A549 (cell line): Measurements from ENCODE around the gene KANSL3. TPM values are rescaled to one million over a fixed set of nuclear protein-coding genes. Genes with fewer than 3 reads are reported as not detected.

Experiments
- ATAC-seq, 2 experiments: fragments of 200-7000 bp in 1 of 2; fragments of >200 bp in 1 of 2; cut with Nextera tagmentation in 1 of 2; cut with Tn5 transposase in 1 of 2; 3 replicates each; pipeline versions ENCODE4 v1.8.0 to v1.9.1; 2018 to 2020; ENCODE audit warnings: mild to moderate bottlenecking in 1 of 2, moderate library complexity in 1 of 2
- CTCF ChIA-PET: fragments of 300-600 bp; sonication (Branson Sonifier 250); formaldehyde crosslinking; extraction: SDS; loops from one replicate; lab custom pipeline; 2021; ENCODE audit warnings: antibody characterized with exemption, inconsistent platforms; lab: Yijun Ruan, JAX
- POLR2A ChIA-PET: fragments of 350-600 bp; formaldehyde crosslinking; extraction: SDS; loops from one replicate; lab custom pipeline; 2021; ENCODE audit warnings: antibody characterized with exemption, inconsistent platforms; lab: Yijun Ruan, JAX
- DNase-seq, 2 experiments: peaks; one replicate each; pipeline versions ENCODE4 v3.0.0 to v3.0.0-alpha.2; 2011 to 2016; ENCODE audit warnings: low read depth in 1 of 2, low spot score in 1 of 2
- FAIRE-seq: peaks from 2 replicates; lab custom pipeline; 2011; peaks lifted over from hg19 to GRCh38; lab: Jason Lieb, UNC
- H3K27ac ChIP-seq, 2 experiments: fragments of >200 bp; sonication (Bioruptor Twin); formaldehyde crosslinking; 3 replicates each; pipeline ENCODE4 v1.5.1; 2016 to 2017
- H3K4me1 ChIP-seq: fragments of >200 bp; sonication (Bioruptor Twin); formaldehyde crosslinking; 3 replicates; pipeline ENCODE4 v1.6.1; 2016
- H3K4me2 ChIP-seq: fragments of >200 bp; sonication (Bioruptor Twin); formaldehyde crosslinking; 3 replicates; pipeline ENCODE4 v1.6.1; 2016
- H3K4me3 ChIP-seq: fragments of >200 bp; sonication (Bioruptor Twin); formaldehyde crosslinking; 3 replicates; pipeline ENCODE4 v1.5.1; 2016
- H3K9me3 ChIP-seq: fragments of >200 bp; sonication (Bioruptor Twin); formaldehyde crosslinking; 3 replicates; pipeline ENCODE4 v1.6.1; 2016
- BHLHE40 ChIP-seq: IDR thresholded peaks from 2 replicates; pipeline ENCODE4 v1.6.1; 2012; ENCODE audit warnings: low read depth, low read length, inconsistent platforms
- CBX8 ChIP-seq: fragments of 200-600 bp; sonication (generic); IDR thresholded peaks from 2 replicates; pipeline ENCODE4 v1.6.1; 2016
- CHD2 ChIP-seq: fragments of 150-350 bp; IDR thresholded peaks from 2 replicates; pipeline ENCODE4 v1.6.1; 2014; ENCODE audit warnings: low read length; ENCODE audit not compliant: partially characterized antibody
- EHF ChIP-seq: fragments of 250-450 bp; sonication (Bioruptor Pico); IDR thresholded peaks from 2 replicates; pipeline ENCODE4 v1.5.0; 2020; ENCODE audit warnings: mild to moderate bottlenecking
- EP300 ChIP-seq, 2 experiments: fragments of >200 bp; sonication (Bioruptor Twin); formaldehyde crosslinking; IDR thresholded peaks; 2 replicates in 1 of 2; 3 replicates in 1 of 2; pipeline ENCODE4 v1.6.1; 2016 to 2017
- FOXS1 ChIP-seq: fragments of 250-450 bp; sonication (Bioruptor Pico); IDR thresholded peaks from 2 replicates; pipeline ENCODE4 v1.5.0; 2020; ENCODE audit warnings: mild to moderate bottlenecking, moderate library complexity
- HDAC2 ChIP-seq: fragments of 200-600 bp; sonication (generic); IDR thresholded peaks from 2 replicates; pipeline ENCODE4 v1.6.1; 2016
- HOXB13 ChIP-seq: fragments of 250-450 bp; sonication (Bioruptor Pico); IDR thresholded peaks from 2 replicates; pipeline ENCODE4 v1.5.0; 2020; ENCODE audit warnings: low read depth, mild to moderate bottlenecking, moderate library complexity
- HOXB5 ChIP-seq: fragments of 250-450 bp; sonication (Bioruptor Pico); IDR thresholded peaks from 2 replicates; pipeline ENCODE4 v1.5.0; 2020; ENCODE audit warnings: mild to moderate bottlenecking, moderate library complexity
- JUN ChIP-seq, 2 experiments: fragments of >200 bp; sonication (Bioruptor Twin); formaldehyde crosslinking; IDR thresholded peaks; 2 replicates in 1 of 2; 3 replicates in 1 of 2; pipeline ENCODE4 v1.6.1; 2016 to 2017
- JUNB ChIP-seq: fragments of >200 bp; sonication (Bioruptor Twin); formaldehyde crosslinking; IDR thresholded peaks from 2 replicates; pipeline ENCODE4 v1.6.1; 2016
- PHF8 ChIP-seq: fragments of 200-600 bp; sonication (generic); IDR thresholded peaks from 2 replicates; pipeline ENCODE4 v1.6.1; 2016; ENCODE audit warnings: low read depth, mild to moderate bottlenecking, antibody characterized with exemption, moderate library complexity, borderline replicate concordance
- POLR2A ChIP-seq: IDR thresholded peaks from 2 replicates; pipeline ENCODE4 v1.6.1; 2012; ENCODE audit warnings: mild to moderate bottlenecking, low read length
- SMC3 ChIP-seq: fragments of >200 bp; sonication (Bioruptor Twin); formaldehyde crosslinking; IDR thresholded peaks from 3 replicates; pipeline ENCODE4 v1.6.1; 2018; ENCODE audit warnings: inconsistent platforms
- TFCP2L1 ChIP-seq: fragments of 250-450 bp; sonication (Bioruptor Pico); IDR thresholded peaks from 2 replicates; pipeline ENCODE4 v1.5.0; 2021; ENCODE audit warnings: mild to moderate bottlenecking
- TP53 ChIP-seq: fragments of 250-450 bp; sonication (Bioruptor Pico); IDR thresholded peaks from 2 replicates; pipeline ENCODE4 v1.5.0; 2021; ENCODE audit warnings: mild to moderate bottlenecking, moderate library complexity
- ZNF302 ChIP-seq: fragments of 250-450 bp; sonication (Bioruptor Pico); IDR thresholded peaks from 2 replicates; pipeline ENCODE4 v1.9.0; 2021; ENCODE audit warnings: inconsistent platforms, mild to moderate bottlenecking, moderate library complexity
- ZSCAN20 ChIP-seq: fragments of 250-450 bp; sonication (Bioruptor Pico); IDR thresholded peaks from 2 replicates; pipeline ENCODE4 v1.8.0; 2022; ENCODE audit warnings: mild to moderate bottlenecking, moderate library complexity
- WGBS: methylation state at CpG from one replicate; pipeline ENCODE4 v1.1.6; 2017; ENCODE audit errors: missing lambda C conversion rate; 5-methylcytosine and 5-hydroxymethylcytosine counted together
- polyA plus RNA-seq, 4 experiments: library from polyadenylated mRNA; depleted of rRNA in 3 of 4; stranded (reverse); fragments of >200 nt; fragmentation: RNase III in 1 of 4; extraction: RNeasy Plus Mini Kit Qiagen cat#74134 plus additional on column Dnase treatment in 1 of 4; gene quantifications; 2 replicates in 3 of 4; 3 replicates in 1 of 4; pipeline ENCODE4 v1.2.3, GENCODE V29; 2011 to 2017
- TF ChIP-seq, protein P1 (sequence below): fragments of 150-350 bp; IDR thresholded peaks from 2 replicates; pipeline ENCODE4 v1.6.1; 2014; ENCODE audit warnings: low read depth, mild to moderate bottlenecking, low read length
- TF ChIP-seq, protein P2 (sequence below): fragments of >200 bp; sonication (Bioruptor Twin); formaldehyde crosslinking; IDR thresholded peaks from 3 replicates; pipeline ENCODE4 v1.6.1; 2016
- TF ChIP-seq, protein P3 (sequence below): IDR thresholded peaks from 2 replicates; pipeline ENCODE4 v1.6.1; 2012
- TF ChIP-seq, protein P4 (sequence below): IDR thresholded peaks from 2 replicates; pipeline ENCODE4 v1.6.1; 2012; ENCODE audit warnings: low read depth, borderline replicate concordance
- TF ChIP-seq, protein P5 (sequence below): fragments of >200 bp; sonication (Bioruptor Twin); formaldehyde crosslinking; IDR thresholded peaks from 2 replicates; pipeline ENCODE4 v1.6.1; 2016

KANSL3 gene
- polyA plus RNA-seq, 2 of the 4 experiments (the other 2 are of a cell fraction), result 23.0 to 25.2 TPM

DNA sequence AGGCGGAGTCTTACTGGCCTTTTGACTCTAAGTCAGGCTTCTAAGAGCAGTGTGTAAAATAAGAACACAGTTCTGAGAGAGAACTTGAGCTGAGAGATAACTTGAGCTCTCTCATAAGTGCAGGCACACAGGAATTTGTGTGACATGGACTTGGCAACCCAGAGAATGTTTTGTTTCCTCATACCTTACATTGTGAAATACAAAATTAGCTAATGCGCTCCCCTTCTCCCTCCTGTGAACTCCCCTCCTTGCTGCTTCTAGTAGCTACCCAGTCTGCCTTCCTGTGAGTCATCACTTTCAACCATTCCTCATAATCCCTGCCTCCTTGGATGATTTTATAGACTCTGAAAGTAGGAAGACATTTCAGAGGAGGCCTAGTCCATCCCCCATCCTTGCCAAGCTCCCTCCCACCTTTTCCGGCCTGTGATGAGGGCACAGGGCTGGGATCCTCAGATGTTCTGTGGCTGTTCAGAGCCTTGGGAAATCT is 27.0 kb upstream of the KANSL3 start (continued):
- TF ChIP-seq BHLHE40, result no peak
- no peak for TF ChIP-seq CBX8
- no peak for TF ChIP-seq HDAC2
- no peak for TF ChIP-seq HOXB5 (CRISPR knock-in tag)
- TF ChIP-seq, protein P1, sequence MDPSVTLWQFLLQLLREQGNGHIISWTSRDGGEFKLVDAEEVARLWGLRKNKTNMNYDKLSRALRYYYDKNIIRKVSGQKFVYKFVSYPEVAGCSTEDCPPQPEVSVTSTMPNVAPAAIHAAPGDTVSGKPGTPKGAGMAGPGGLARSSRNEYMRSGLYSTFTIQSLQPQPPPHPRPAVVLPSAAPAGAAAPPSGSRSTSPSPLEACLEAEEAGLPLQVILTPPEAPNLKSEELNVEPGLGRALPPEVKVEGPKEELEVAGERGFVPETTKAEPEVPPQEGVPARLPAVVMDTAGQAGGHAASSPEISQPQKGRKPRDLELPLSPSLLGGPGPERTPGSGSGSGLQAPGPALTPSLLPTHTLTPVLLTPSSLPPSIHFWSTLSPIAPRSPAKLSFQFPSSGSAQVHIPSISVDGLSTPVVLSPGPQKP, result no peak
- TF ChIP-seq JUN (IDR thresholded peaks at IDR 0.05), result peak; percentile 45 to 73; a peak in 2 of 5 replicates
- TF ChIP-seq, protein P2, sequence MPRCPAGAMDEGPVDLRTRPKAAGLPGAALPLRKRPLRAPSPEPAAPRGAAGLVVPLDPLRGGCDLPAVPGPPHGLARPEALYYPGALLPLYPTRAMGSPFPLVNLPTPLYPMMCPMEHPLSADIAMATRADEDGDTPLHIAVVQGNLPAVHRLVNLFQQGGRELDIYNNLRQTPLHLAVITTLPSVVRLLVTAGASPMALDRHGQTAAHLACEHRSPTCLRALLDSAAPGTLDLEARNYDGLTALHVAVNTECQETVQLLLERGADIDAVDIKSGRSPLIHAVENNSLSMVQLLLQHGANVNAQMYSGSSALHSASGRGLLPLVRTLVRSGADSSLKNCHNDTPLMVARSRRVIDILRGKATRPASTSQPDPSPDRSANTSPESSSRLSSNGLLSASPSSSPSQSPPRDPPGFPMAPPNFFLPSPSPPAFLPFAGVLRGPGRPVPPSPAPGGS, result peak; percentile 56; the same call in 1 of the 3 replicates

DNA sequence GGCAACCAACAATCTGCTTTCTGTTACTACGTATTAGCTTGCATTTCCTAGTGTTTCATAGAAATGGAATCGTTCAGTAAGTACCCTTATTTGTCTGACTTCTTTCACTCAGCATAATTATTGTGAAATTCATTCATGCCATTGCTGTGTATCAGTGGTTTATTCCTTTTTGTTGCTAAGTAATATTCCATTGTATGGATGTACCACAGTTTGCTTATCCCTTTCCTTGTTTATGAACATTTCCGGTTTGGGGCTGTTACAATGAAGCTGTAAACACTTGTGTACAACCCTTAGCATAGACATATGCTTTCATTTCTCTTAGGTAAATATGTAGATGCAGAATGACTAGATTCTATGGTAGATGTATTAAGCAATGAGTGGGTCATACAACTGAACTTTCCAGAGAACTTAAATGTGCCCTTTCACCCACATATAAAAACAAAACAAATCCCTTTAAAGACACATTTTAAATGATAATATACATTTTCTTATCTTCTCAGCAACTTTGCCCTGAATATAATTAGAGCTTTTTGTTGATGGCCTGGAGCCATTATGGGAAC is 26.3 kb upstream of the KANSL3 start:
- H3K4me3 ChIP-seq, result no peak overlapping the region
- ATAC-seq (no peak), FAIRE-seq (no peak), DNase-seq (no peak)
- WGBS, result 74% methylated on average over 3 of the region's 3 CpGs
- CTCF ChIA-PET, result interaction anchor here (0.6 to 0.7 kb wide), 3 partner anchors 25 to 133 kb away, joined by 3 read pairs; no protein-coding TSS in a partner anchor
- H3K4me2 ChIP-seq, result peak overlapping the region; percentile 13; the same call in 2 of the 3 replicates
- peak overlapping the region; percentile 52 to 88; a peak in 5 of 6 replicates for H3K27ac ChIP-seq
- peaks cover 6% of the 10 kb centered on the region; the same call in 2 of the 3 replicates for H3K9me3 ChIP-seq
- H3K4me1 ChIP-seq, result peaks cover 11% of the 10 kb centered on the region
- POLR2A ChIA-PET, result interaction anchor here (1.4 kb wide), 1 partner anchor 27 kb away, joined by 26 read pairs; the partner anchor contains the start of gene KANSL3
- 0 out of 2 replicates have a peak, but pooled peaks have one; percentile 23 for TF ChIP-seq HDAC2
- TF ChIP-seq CHD2, result no peak
- TF ChIP-seq, protein P3, sequence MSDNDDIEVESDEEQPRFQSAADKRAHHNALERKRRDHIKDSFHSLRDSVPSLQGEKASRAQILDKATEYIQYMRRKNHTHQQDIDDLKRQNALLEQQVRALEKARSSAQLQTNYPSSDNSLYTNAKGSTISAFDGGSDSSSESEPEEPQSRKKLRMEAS, result no peak

DNA sequence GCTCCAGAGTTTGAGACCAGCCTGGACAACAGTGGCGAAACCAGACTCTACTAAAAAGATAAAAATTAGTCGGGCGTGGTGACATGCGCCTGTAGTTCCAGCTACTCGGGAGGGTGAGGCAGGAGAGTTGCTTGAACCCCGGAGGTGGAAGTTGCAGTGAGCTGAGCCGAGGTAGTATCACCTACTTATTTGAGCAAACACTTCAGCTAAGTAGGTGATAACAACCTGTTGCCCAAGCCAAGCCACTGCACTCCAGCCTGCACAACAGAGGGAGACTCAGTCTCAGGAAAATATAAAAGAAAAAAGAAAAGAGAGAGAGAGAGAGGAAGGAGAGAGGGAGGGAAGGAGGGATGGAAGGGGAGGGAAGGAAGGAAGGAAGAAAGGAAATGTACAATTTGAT is 25.7 kb upstream of the KANSL3 start:
- Histone ChIP-seq H3K9me3 (peaks cover 6% of the 10 kb centered on the region; the same call in 2 of the 3 replicates), H3K4me2 (no peak overlapping the region), H3K27ac (peak overlapping the region in 1 of 2 experiments; percentile 88; a peak in 2 of 6 replicates), H3K4me3 (no peak overlapping the region), H3K4me1 (peaks cover 11% of the 10 kb centered on the region)
- no peak for FAIRE-seq
- ChIA-PET POLR2A (no interaction called here), CTCF (interaction anchor here (0.6 to 1.1 kb wide), 2 partner anchors 111 to 133 kb away, joined by 3 read pairs; no protein-coding TSS in a partner anchor)
- no peak for ATAC-seq
- DNase-seq, result no peak
- TF ChIP-seq CHD2 (no peak), EP300 (IDR thresholded peaks at IDR 0.05) (no peak), HOXB5 (CRISPR knock-in tag) (no peak), ZNF302 (CRISPR knock-in tag) (no peak), FOXS1 (CRISPR knock-in tag) (no peak), POLR2A (no peak), EHF (CRISPR knock-in tag) (no peak), ZSCAN20 (CRISPR knock-in tag) (no peak), TFCP2L1 (CRISPR knock-in tag) (no peak), HOXB13 (CRISPR knock-in tag) (no peak), TP53 (no peak), PHF8 (no peak), JUNB (no peak), SMC3 (no peak)
- TF ChIP-seq, protein P1, result no peak
- TF ChIP-seq, protein P4, sequence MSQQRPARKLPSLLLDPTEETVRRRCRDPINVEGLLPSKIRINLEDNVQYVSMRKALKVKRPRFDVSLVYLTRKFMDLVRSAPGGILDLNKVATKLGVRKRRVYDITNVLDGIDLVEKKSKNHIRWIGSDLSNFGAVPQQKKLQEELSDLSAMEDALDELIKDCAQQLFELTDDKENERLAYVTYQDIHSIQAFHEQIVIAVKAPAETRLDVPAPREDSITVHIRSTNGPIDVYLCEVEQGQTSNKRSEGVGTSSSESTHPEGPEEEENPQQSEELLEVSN, result no peak
- TF ChIP-seq, protein P5, sequence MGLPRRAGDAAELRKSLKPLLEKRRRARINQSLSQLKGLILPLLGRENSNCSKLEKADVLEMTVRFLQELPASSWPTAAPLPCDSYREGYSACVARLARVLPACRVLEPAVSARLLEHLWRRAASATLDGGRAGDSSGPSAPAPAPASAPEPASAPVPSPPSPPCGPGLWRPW, result no peak
- WGBS, result 58% methylated on average over 7 of the region's 7 CpGs
